NCI-H2029 treated with DMSO at 0.1 percent for 48 hours (cell line): Measurements from ENCODE around the gene SGCD.
"Not testable (repeated sequence)": the region's sequence is repeated elsewhere in the genome, so short reads cannot be mapped to it uniquely, and the experiment has no call there.

Experiments
- DNase-seq: peaks from one replicate; lab custom pipeline; 2025; lab: John Stamatoyannopoulos, UW

SGCD gene

DNA sequence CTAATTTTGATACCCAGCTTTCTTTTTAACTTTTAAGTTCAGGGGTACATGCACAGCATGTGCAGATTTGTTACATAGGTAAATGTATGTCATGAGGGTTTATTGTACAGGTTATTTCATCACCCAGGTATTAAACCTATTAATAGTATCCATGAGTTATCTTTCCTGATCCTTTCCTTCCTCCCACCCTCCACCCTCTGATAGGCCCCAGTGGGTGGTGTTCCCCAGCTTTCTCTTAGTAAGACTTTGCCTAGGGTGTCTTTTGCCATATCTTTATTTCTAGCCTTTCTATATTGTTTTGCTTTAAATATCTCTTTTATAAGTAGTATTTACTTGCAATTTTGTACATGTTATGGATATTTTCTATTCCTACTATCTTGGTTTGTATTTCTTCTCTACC lies 243.7 kb downstream of the SGCD start:
- DNase-seq = no peak

GRCh38 chr5:156581725-156582124 lies 254.8 kb downstream of the SGCD start:
- no peak for DNase-seq

GRCh38 chr5:156582193-156582598 lies 255.2 kb downstream of the SGCD start:
- no peak for DNase-seq

DNA sequence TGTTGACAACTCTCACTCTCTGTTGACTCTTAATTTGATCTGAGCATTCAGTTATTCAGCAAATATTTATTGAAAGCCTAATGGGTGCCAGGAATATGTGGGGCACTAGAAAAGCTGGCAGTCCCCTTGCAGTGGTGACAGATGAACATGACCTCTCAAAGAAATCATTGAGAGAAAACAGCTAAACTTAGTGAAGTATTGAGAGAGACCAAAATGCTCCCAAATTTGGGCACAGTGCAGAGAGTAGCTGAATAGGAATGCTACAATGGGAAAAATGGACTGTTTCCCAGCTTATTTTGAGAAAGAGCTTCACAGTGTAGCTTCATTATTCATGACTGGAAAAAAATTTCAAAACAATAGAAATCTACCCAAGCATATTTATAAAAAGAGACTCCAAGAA lies 257.9 kb downstream of the SGCD start:
- DNase-seq = no peak

DNA sequence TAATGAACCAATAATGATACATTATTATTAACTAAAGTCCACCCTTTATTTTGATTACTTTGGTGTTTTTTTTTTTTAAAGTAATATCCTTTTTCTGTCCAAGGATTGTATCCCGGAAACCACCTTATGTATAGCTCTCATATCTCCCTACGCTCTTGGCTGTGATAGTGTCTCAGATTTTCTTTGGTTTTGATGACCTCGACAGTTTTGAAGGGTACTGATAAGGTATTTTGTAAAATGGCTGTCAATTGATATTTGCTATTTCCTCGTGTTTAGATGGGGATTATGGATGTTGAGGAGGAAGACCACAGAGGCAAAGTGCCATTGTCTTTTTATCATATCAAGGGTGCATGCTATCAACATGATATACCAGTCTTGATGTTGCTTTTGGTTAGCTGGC lies 259.0 kb downstream of the SGCD start:
- DNase-seq = no peak

GRCh38 chr5:156587012-156587411 lies 260.0 kb downstream of the SGCD start:
- DNase-seq = no peak

- no peak for DNase-seq
Observed at GRCh38 chr5:156588306-156588705, 261.3 kb downstream of the SGCD start.

DNA sequence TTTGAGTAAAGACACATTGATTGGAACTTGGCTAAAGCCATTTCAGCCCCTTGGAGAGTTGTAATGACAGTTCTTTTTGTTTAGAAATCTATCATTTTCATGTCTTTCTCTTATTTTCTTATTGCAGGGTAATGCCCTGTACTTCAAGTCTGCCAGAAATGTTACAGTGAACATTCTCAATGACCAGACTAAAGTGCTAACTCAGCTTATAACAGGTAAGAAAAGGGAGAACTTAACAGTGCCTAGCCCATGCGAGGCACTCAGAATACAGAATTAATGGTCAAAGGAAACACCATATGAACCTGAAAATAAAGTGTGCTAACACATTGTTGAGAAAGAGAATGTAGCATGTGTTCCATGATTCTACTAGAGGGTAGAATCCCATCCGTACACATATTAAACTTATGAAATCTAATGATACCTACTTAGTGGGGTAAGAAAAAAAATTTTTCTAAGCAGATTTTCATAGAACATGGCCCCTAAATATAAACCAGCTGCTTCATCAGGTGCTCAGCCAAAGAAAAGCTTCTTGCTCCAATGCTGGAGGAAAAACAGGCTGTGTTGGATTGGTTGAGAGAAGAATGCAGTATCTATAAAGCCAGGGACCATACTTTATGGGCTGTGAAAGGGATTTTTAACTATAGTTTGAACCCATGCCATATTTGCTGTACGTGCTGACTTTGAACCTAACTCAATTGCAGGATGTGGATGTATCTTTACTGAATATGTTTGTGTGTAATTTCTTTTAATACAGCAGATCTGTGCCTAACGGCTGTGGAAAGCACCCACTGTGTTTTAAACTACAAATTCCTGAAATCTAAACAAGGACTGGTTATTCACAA lies 262.4 kb downstream of the SGCD start:
- DNase-seq = no peak

DNA sequence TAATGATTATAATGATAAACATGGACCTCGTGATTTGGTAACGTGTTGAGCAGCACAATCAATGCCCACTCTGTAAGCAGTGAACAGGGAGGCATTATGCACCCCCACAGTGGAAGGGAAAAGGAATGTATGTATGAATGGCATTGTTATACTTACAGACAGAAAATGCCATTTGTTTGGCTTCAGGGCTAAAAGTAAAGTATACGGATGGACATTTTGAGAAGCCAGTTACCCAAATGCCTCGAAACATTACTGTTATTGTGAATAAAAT lies 262.9 kb downstream of the SGCD start:
- no peak for DNase-seq

DNA sequence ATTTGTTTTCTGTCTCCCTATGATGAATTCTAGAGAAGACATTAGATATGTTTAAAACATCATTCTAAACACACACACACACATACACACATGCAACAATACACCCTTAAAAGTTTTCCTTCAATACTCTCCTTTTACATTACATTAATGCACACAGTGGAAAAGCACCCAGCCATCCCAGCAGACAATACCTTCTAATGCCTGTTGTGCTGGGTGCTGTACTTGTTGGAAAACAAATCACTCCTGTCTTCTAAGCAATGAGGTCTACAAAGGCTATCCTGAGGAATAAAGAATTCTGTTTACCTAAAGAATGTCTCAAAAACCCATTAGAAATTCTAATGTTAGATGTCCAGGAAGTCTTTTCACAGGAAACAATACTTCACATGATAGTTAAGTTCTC lies 264.0 kb downstream of the SGCD start:
- no peak for DNase-seq

DNA sequence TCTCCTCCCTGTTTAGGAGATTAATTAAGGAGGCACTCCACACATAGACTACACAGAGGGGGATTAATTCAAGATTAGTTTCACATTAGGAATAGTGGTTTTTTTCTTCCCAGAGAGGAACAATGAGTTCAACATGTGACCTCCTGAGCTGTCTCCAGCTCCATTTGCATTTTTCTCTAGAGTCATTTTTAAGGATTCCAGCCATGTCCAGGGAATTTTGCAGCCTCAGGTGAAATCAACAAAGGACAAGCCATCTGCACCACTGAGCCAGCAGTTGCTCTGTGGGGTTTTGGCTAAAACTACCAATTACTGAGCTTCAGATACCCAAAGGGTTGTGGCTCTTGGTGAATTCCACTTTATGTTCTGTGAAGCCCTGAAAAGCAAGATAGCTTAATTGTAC lies 264.7 kb downstream of the SGCD start:
- no peak for DNase-seq

- no peak for DNase-seq
Observed at GRCh38 chr5:156593546-156593945, 266.6 kb downstream of the SGCD start.

DNA sequence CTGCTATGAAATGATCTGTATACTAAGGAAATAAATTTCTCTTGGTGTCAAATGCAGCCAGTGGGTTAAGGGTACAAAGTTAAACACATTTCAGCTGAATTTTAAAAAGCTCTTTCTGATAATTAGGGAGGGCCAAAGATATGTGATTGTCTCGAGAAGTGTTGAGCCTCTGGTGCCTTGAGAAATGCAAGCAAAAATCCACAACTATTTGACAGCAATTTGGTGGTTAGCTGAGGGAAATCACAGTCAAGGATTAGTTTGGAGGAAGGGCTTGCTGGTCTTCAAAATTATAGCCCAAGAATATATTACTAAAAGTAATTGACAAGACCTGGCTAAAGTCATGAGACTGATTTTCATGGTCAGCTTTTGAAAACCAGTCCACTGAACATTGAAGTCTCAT lies 267.4 kb downstream of the SGCD start:
- DNase-seq = no peak

DNA sequence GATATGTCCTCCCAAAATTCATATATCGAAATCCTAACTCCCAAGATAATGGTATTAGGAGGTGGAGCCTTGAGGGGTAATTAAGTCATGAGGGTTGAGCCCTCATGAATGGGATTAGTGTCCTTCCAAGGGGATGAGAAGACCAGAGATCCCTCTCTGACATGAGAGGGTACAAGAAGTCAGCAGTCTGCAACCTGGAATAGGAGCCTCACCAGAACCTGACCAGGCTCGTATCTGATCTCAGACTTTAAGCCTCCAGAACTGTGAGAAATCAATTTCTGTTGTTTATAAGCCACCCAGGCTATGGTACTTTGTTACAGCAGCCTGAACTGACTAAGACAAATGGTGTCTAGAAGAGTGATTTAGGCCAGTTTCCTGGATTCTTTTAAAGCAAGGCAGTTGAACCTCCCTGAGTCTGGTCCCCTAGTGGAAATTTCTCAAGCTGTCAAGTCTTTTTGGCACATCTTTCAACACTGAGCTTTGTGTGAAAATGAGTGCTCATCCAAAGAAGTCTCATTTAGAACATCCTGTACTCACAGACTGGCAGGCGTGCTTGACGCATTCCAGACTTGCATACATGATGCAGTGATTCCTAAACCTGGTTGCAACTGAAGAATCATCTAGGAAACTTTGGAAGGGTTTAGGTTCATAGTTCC lies 268.3 kb downstream of the SGCD start:
- no peak for DNase-seq

DNA sequence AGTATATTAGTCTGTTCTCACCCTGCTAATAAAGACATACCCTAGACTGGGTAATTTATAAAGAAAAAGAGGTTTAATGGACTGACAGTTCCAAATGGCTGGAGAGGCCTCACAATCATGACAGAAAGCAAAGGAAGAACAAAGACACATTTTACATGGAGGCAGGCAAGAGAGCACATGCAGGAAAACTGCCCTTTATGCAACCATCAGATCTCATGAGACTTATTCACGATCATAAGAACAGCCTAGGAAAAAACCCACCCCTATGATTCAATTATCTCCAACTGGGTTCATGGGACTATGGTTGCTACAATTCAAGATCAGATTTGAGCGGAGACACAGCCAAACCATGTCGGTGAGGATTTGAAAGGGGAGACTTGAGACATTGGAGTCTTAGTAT lies 270.3 kb downstream of the SGCD start:
- DNase-seq = no peak

- no peak for DNase-seq
Observed at GRCh38 chr5:156598964-156599363, 272.0 kb downstream of the SGCD start.

DNA sequence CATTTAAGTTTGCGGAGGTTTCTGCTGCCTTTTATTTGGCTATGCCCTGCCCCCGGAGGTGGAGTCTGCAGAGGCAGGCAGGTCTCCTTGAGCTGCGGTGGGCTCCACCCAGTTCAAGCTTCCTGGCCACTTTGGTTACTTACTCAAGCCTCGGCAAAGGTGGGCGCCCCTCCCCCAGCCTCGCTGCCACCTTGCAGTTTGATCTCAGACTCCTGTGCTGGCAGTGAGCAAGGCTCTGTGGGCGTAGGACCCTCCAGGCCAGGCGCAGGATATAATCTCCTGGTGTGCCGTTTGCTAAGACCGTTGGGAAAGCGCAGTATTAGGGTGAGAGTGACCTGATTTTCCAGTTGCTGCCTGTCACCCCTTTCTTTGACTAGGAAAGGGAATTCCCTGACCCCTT lies 283.6 kb downstream of the SGCD start:
- not testable (repeated sequence) for DNase-seq

DNA sequence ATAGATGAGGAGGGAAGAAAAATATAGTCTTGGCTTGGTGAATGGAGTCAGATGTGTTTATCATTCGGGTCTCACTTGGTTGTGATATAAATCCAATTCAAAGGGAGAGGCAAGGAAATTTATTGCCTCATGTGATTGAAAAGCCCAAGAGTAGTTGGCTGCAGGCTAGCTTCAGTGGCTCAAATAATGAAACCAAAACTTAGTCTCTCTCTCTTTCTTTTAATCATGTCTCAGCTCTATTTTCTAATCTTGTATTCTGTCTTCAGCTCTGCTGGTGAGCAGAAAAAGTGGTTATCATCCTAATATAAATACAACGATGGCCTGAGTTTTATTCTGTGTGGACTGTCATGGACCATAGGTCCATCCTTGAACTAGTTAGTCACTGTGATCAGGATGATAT lies 288.9 kb downstream of the SGCD start:
- DNase-seq = no peak

- peak; percentile 20 for DNase-seq
Observed at GRCh38 chr5:156617426-156617825, 290.5 kb downstream of the SGCD start.

GRCh38 chr5:156618601-156619000 lies 291.6 kb downstream of the SGCD start:
- no peak for DNase-seq

DNA sequence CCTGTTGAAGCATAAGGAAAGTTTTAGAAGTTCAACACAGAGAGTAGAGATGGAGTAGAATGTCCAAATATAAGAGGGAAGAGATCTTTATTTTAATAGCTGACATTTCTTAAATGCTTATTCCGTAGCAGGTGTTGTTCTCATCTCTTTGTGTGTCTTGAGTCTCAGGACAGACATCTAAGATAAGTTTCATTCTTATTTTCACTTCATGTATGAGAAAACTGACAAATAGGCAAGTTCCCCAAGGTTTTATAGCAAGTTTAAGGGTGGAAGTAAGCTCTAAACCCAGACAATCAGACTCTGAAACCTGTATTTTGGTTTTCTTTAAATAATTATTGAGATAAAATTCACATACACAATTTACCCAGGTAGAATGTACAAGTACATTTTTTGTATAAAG lies 294.8 kb downstream of the SGCD start:
- DNase-seq = no peak

GRCh38 chr5:156623381-156624040 lies 296.5 kb downstream of the SGCD start:
- no peak for DNase-seq

- no peak for DNase-seq
Observed at GRCh38 chr5:156624686-156625085, 297.7 kb downstream of the SGCD start.
